ENCODE results near the gene C11orf21.
"Not testable (repeated sequence)": the region's sequence is repeated elsewhere in the genome, so short reads cannot be mapped to it uniquely, and the experiment has no call there.

C11orf21 gene

GRCh38 chr11:2301631-2302305, at the start of gene C11orf21, which contains the start of gene TSPAN32:
Gene C11orf21, minus strand, starts transcription at chr11:2301918. Its CDS starts 110 bp downstream, at chr11:2301808.
Gene TSPAN32, plus strand, starts transcription at chr11:2302013. Its CDS starts 137 bp downstream, at chr11:2302150.
- DNase-seq (ENCODE audit: low spot score): no peak

GRCh38 chr11:2348986-2349385, 47.3 kb upstream of the C11orf21 start:
- DNase-seq (ENCODE audit: low spot score): no peak

- no peak for DNase-seq (ENCODE audit: low spot score)
Measured at GRCh38 chr11:2347308-2347830, 45.7 kb upstream of the C11orf21 start.

GRCh38 chr11:2346586-2347307, 45.0 kb upstream of the C11orf21 start:
- no peak for DNase-seq (ENCODE audit: low spot score)

GRCh38 chr11:2346014-2346413, 44.3 kb upstream of the C11orf21 start:
- DNase-seq (ENCODE audit: low spot score): no peak

GRCh38 chr11:2345050-2345449, 43.3 kb upstream of the C11orf21 start:
- DNase-seq (ENCODE audit: low spot score): no peak

- DNase-seq (ENCODE audit: low spot score): no peak
Measured at GRCh38 chr11:2343502-2343901, 41.8 kb upstream of the C11orf21 start.

- no peak for DNase-seq (ENCODE audit: low spot score)
Measured at GRCh38 chr11:2342981-2343380, 41.3 kb upstream of the C11orf21 start.

DNA sequence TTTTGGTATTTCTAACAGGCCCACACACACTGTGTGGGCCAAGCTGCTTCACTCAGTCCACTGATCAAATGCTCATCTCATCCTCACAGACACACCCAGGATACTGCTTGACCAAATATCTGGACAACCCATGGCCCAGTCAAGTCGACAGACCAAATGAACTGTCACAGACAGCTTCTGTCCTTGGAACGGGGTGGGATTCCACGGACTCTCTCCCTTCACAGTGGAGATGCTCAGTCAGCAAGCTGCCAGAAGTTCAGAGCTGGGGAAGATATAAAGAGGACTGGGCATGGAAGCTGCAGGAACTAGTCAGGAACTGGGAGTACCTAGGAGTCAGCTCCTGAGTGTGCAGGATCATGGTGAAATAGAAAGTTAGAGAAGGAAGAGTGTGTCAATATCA, 40.8 kb upstream of the C11orf21 start:
- no peak for DNase-seq (ENCODE audit: low spot score)

- DNase-seq (ENCODE audit: low spot score): not testable (repeated sequence)
Measured at GRCh38 chr11:2338760-2339159, 37.0 kb upstream of the C11orf21 start.

DNA sequence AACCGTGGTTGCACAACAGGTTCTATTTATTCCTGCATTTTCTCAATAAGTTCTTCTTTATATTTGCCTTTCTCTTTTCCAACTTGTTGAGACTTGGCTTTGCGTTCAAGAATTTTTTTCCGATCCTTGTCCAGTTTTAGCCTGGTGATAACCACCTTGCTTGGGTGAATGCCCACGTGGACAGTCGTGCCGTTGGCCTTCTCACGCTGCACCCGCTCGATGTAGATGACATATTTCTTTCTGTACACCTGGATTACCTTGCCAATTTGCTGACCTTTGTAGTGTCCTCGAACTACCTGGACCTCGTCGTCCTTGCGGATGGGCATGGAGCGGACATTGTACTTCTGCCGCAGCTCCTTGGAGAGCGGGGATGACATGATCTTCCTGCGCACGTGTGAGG, 33.6 kb upstream of the C11orf21 start:
- not testable (repeated sequence) for DNase-seq (ENCODE audit: low spot score)

- not testable (repeated sequence) for DNase-seq (ENCODE audit: low spot score)
Measured at GRCh38 chr11:2333486-2334205, 31.9 kb upstream of the C11orf21 start.

GRCh38 chr11:2332569-2332968, 30.9 kb upstream of the C11orf21 start:
- not testable (repeated sequence) for DNase-seq (ENCODE audit: low spot score)

DNA sequence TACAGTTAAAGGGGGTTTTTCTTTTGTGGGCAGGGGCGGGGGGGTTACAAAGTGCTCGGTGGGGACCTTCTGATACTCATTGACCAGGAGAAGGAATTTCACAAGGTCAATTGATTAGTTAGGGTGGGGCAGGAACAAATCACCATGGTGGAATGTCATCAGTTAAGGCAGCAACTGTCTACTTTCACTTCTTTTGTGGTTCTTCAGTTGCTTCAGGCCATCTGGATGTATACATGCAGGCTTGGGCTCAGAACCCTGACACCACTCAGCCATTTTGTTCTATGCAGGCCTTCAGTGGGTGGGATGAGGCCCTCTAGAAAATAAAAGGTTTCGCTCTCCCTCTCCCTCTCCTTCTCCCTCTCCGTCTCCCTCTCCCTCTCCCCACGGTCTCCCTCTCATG, 29.7 kb upstream of the C11orf21 start:
- DNase-seq (ENCODE audit: low spot score): no peak

DNA sequence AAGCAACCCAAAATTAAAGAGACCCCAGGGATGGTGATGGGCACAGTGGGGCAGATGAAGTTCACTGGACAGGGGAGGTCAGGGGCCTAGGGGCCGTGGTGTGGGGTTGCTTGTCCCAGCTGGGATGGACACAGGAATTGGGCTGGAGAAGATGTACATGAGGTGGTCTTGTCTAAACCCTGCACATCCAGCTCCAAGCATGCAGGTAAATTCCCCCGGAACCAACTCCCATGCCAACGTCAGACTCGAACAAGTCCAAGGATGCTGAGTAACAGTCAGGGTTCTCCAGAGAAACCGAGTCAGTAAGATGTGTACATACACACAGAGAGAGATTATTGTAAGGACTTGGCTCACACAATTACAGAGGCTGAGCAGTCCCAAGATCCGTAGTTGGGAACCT, 29.0 kb upstream of the C11orf21 start:
- DNase-seq (ENCODE audit: low spot score): no peak

- no peak for DNase-seq (ENCODE audit: low spot score)
Measured at GRCh38 chr11:2329551-2329950, 27.8 kb upstream of the C11orf21 start.

DNA sequence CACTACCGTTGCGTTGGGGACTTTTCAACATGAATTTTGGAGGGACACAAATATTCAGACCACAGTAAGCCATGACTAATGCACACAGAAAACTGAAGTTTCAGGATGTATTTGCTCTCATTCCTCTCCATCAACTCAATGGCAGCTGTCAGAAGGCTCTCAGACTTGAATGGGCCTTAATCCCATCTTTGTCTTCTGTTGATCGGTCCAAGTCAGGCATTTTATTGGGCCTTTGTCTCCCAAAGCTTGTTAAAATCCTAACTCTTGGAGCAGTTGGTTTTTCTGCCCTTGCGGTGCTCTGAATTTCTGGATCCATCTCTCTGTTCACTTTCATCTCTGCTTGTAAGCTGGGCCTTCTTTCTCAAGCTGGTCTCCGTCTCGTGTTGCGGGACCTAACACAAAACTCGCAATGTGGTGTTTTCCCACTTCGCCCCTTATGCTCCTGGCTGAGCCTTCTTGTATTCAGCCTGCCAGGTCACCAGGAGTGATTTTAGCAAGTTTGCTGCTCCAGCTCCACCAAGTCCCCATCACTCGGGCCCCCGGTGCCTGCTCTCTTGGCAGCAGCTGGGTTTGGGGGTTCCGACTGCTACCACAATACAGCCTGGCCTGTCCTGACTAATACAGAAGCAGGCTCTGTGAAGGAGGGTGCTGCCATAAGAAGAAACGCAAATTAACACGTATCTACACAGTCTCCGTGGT, 27.1 kb upstream of the C11orf21 start:
- no peak for DNase-seq (ENCODE audit: low spot score)

DNA sequence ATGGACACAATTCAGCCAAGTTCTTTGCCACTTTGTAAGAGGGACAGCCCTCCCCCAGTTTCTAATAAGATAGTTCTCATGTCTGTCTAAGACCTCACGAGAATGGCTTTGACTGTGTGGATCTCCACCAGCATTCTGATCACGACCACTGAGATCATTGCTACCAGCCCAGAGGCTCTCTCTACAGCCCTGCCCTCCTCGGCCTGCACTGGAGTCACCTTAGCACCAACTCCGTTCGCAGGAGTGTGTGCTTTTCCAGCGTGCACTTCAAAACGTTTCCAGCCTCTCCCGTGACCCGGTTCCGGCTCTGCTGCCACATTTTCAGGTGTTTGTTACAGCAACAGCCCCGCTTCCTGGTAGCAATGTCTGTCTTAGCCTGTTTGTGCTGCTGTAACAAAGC, 26.3 kb upstream of the C11orf21 start:
- DNase-seq (ENCODE audit: low spot score): no peak

GRCh38 chr11:2327032-2327431, 25.3 kb upstream of the C11orf21 start:
- DNase-seq (ENCODE audit: low spot score): no peak

DNA sequence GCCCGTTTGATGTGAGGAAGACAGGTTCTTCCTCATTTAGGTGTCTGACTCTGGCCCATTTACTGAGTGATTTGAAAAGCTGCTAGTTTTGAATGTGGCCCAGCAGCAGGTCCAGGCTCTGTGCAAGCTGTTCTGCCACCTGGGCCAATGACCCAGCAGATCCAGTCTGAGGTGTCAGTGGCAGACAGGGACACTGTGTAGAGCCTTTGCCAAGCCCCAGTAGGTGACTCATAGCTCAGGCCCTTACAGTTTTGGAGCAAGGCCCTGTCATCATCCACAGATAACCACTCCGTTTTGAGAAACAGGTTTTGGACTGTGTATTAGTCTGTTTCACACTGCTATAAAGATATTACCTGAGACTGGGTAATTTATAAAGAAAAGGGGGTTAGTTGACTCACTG, 24.0 kb upstream of the C11orf21 start:
- DNase-seq (ENCODE audit: low spot score): peak; percentile 18

GRCh38 chr11:2325123-2325522, 23.4 kb upstream of the C11orf21 start:
- DNase-seq (ENCODE audit: low spot score): no peak

DNA sequence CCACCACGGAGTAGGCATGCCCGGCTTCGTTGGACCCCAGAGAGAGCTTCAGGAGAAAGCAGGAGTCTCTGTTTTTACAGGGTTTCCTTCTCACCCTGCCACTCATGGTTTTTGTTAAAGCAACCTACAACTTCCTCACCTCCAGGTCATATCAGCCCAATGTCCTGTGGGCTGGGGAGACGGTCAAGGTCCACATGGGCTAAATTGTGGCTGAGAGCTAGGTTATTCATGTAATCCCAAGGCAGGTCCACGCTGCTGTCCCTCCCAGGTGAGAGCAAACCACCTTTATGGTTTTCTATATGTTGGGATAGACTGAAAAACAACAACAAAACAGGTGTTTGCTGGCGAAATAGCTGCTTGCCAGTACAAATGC, 19.6 kb upstream of the C11orf21 start:
- no peak for DNase-seq (ENCODE audit: low spot score)
